GM19324 (cell line): ENCODE measurements around the gene MCMBP.
"Not testable (repeated sequence)": the region's sequence is repeated elsewhere in the genome, so short reads cannot be mapped to it uniquely, and the experiment has no call there.

Experiments used
- ATAC-seq: cut with Tn5 transposase; IDR thresholded peaks from one replicate; pipeline ENCODE4 v1.9.1; 2021; ENCODE audit warnings: mild to moderate bottlenecking, moderate library complexity; ENCODE audit not compliant: unreplicated experiment, low FRiP score

The MCMBP gene

DNA sequence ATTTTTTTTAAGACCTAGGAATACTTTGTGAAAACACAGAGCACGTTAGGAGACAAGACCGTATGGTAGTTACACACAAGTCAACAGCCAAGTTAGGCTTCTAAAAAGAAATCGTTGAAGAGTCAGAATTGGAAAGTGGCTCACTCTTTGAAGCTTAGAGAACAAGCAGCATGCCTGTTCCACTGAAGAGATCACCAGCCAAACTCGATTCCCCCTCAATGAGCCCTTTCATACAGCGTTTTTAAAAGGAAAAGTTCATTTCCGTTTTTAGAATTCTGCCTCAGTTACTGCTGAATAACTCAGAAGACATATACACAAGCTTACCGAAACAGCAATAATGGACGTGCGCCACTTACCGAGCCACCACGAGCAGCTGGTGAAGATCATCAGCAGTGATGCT lies 41.0 kb downstream of the MCMBP start:
- ATAC-seq, result no peak

DNA sequence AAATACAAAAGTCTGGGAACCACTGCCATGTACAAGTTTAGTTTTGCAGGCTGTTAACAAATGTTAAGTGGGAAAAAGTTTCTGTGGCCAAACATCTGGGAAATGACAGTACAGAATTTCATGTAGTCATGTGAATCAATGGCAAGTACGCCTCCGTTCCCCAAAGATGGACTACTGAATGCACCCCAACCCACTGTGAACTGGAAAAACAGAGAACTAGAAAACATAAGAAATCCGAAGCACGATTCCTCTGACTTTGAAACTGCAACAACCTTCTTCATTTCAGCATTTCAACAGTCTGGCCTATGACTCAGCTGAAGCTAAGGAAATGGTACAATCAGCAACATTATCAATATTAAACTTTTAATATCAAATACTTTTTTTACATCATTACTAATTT lies 41.8 kb downstream of the MCMBP start:
- no peak for ATAC-seq

DNA sequence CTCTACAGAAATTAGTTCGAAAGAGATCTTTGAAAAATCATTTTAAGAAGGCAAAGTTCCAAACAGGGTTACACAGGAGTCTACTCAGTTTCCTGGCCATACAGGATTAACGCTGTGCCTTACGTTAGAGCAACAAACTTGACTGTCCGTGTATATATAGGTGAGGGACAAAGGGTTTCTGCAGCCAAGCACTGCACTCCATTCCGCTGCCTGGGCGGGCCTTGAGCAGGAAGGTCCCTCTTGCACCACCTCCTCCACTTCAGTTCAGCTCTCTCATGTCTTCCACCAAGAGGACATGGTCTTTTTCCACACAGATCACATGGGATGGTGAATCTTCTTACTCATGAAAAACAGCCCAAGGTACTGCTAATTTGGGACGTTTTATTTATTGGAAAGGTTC lies 43.2 kb downstream of the MCMBP start:
- no peak for ATAC-seq

DNA sequence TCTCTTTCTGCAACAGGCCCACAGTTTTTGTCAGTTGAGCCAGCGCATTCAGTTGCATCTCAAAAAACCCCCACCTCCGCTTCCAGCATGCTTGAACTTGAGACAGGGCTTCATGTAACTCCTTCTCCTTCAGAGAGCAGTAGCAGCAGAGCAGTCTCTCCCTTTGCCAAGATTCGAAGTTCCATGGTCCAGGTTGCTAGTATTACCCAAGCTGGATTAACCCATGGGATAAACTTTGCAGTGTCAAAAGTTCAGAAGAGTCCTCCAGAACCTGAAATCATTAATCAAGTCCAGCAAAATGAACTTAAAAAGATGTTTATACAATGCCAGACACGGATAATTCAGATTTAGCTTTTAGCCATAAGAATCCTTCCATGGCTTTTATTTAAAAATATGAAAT lies 45.2 kb downstream of the MCMBP start:
- no peak for ATAC-seq

DNA sequence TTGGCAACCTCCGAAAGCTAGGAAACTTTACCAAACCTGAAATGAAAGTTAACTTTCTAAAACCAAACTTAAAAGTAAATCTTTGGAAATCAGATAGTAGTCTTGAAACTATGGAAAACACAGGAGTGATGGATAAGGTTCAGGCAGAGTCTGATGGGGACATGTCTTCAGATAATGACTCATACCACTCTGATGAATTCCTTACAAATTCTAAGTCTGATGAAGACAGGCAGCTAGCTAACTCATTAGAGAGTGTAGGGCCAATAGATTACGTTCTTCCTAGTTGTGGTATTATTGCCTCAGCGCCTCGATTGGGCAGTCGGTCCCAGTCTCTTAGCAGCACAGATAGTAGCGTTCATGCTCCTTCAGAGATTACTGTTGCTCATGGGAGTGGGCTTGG lies 45.9 kb downstream of the MCMBP start:
- no peak for ATAC-seq

DNA sequence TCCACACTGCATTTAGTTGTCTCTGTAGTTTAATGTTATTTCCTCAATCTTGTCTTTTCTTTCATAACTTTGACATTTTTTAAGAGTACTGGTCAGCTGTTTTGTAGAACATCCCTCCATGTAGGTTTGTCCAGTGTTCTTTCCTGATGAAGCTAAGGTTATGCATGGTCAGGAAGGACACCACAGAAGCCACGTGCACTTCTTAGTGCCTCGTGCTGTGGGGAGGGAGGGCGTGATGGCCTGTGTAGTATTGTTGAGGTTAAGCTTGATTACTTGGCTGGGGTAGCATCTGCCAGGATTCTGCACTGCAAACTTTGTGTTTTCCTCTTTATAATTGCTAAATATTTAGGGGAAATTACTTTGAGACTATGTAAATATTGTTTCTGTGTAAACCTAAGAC lies 48.3 kb downstream of the MCMBP start:
- no peak for ATAC-seq

DNA sequence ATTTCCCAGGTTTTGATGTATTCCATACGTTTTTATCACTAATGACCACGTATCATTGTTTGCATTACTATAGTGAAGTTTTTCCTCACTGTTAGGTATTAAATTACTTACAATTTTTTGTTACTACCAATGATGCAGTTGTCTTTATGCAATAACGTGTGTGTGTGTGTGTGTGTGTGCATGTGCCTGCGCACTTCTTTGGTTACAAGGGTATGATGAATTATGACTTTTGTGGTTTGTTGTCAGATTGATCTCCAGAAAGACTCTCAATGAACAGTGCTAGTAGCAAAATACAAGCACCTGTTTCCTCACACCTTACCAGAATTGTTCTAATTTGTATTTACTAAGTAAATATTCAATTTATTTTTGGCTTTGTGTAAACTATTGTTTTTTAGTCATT lies 51.5 kb downstream of the MCMBP start:
- no peak for ATAC-seq

DNA sequence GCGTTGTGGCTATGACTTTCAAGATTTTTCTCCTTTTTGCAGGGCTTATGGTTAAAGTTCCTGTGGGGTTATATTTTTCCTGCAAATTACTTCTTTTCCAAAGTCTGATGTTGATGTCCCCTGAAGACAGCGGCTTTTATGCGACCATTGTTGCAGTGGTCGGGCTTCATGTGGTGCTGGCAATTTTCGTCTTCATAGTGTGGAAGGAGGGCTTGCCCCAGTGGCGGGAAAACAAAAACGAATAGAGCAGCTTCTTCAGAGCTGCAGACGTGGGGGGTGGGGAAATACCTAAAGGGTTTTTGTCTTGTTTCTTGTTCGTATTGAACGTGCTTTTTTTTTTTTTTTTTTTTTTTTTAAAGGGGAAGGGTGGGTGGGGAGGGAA lies 53.8 kb downstream of the MCMBP start:
- no peak for ATAC-seq

DNA sequence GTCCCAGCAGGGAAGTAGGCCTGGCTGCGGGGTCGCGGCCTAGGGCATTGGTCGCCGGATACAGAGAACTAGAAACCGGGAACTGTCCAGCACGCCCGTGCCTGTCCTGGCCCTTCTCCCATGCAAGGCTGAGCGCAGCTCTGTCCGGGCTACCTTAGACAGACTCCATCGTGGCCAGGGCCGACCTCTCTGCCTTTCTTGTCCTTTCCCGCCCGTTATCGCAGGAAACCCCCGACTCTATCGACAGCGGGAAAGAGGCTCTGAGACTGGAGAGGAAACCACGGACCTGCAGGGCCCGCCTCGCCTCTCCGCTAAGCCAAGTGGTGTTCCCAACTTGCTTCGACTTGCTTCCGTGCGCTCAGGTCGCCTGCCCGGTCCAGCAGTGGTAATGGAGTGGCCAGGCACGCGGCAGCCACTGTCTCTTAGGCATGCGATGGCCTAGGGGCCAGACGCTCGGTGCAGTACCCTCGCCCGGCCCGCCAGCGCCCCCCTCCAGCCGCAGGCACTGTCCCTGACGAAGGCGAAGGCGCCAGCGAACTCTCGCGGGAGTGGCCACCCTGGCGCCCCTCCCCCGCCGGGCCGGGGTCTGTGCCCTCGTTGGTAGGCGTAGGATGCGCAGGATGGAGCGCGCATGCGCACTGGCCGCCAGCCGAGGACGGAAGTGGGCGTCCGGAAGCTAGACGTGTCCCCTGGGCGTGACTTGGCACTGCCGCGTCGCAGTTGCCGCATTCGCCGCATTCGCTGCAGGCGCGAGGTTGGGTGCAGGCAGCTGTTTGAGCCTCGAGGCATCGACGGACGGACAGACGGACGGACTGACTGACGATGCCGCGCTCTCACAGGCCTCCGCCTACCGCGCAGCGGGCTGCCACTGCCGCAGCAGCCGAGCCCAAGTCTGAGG lies 54.4 kb downstream of the MCMBP start:
- ATAC-seq, result no peak

DNA sequence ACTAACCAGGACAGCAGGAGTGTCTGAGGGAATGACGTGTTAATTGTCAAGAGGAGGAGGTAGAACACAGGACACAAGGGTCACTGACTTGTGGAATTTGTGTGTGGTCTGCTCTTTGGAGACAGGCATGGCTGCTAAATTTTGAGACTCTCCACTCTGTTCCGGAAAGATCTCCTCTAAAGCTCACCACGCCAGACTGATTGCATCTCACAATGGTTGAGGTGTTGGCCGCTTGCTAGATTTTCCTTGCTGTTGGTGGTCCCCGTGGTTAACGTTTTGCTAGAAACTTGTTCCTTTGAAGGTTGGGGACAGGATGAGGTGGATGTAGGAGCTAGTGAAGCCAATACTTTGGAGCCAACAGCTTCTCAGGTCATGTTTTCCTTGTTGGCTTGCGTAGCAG lies 57.0 kb downstream of the MCMBP start:
- ATAC-seq, result no peak

DNA sequence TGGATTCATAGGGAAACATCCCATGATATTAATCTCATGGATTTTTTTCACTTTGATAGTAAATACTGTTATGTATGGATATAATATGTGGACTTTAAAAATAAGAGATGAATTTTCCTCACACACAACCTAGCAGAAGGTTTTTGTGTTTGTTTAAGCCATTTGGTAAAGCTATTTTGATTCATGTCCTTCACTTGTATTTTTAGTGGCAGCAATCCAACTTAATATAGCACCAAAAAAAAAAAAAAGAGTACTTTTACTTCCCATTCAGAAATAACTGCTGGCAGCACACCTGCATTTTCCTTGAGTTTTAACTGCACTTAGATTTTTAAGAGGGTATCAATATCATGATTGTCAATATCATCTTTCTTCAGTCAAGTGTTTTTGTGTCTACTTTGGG lies 60.0 kb downstream of the MCMBP start:
- ATAC-seq, result no peak

DNA sequence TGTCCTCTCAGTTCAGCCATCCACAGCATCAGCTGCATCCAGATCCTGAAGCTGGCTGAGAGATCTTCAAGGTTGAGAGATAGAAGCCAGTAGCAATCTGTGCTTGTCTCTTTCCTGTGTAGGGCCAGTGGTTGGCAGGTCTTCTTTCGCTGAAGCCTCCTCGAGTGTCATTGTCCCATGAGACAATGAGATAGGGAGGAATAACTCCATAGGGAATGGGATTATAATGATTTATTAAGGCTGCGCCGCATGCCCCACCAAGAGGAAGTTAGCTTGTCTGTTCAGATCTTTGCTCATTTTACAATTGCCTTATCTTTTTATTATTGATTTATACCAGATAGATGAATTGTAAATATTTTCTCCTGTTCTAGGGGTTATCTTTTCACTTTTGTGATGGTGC lies 61.5 kb downstream of the MCMBP start:
- no peak for ATAC-seq

DNA sequence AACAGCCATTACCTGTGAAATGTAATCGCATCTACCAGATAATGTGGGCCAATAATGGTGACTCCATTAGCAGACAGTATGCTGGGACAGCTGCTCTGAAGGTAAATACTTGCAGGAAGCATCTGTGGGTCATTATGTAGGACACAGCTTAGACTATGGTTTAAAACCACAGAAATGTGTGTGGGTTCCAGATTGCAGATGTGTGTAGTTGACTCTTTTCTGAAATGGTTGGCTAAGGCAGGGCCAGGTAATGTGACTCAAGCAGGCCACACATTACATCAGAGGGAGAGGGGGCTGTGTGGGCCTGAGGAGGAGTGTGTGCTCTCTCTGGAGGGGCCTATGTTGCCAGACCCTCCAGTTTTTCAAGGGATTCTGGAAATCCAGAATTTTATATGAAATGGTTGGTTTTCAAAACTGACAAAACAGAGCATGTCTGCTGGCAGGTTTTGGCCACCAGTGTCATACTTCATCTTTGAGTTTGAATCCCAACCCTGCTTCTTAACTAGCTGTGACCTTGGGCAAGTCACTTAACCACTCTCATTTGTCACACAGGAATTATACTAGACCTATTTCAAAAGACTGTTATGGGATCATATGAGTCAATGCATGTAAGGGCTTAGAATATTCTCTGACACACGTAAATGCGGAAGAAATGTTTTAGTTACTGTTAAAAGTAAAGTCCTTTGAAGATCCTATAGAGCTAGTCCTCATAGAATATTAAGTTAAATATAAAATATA lies 64.5 kb downstream of the MCMBP start:
- no peak for ATAC-seq

DNA sequence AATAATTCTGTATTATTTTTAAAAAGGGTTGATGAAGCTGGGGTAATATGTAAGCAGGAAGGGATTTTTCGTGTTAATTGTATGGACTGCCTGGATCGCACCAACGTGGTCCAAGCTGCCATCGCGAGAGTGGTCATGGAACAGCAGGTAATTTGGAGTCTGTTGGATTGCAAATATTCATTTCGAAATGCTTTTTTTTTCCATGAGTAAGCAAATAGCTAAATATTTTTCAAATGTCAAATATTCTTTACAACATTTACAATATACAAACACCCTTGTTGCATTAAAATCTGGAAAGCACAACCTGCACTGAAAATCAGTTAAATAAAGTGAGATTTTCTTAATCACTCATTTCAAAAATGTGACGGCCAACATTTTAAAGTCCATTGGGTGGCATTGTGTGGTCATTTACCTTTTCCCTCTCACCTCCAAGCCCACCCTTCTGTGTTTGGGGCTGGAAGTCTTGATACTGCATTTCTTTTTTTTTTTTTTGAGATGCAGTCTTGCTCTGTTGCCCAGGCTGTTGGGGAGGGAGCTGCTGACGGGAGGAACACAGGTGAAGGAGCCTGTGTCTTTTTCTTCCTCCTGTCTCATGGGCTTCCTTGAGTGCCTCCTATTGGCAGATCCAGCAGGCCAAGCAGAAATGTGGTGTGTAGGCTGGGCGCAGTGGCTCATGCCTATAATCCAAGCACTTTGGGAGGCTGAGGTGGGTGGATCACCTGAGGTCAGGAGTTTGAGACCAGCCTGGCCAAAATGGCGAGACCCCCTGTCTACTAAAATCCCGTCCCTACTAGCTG lies 66.1 kb downstream of the MCMBP start:
- no peak for ATAC-seq

DNA sequence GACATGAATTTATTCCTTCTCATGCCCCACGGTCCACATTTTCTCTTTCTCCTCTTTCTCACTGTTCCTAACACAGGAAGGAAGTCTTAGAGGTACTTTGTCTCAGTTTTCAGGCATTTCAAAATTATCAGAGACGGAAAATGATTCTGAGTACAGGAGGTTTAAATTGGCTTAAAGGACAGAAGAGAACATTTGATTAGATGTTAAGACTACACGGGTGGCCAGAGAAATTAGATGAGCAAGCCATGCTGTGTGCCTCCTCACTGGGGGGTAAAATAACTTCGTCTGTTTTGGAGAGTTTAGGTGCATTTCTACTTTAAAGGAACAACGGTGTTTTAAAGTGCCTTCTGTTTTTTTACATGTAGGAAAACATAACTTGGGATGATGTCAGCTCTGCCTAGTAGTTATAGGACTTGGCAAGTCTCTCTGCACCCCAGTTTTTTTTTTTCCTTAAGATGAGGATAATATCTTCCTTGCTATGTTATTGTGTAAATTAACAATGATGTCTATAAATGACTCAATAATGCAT lies 66.9 kb downstream of the MCMBP start:
- no peak for ATAC-seq

DNA sequence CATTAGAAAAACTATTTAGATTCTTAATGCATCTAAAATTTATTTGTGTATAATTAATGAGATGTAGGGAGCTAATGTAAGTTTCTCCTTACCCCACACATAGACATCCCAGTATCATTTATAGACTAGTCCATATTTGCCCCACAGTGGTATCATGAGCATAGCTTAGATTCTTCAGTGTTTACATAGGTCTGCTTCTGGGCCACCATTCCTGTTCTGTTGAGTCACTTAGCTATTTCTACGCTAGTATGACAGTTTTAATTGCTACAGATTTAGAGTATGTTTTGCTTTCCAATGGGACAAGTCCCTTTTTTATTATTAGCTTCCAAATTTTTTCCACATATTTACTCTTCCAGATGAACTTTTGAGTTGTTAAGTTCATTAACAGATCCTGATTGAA lies 69.4 kb downstream of the MCMBP start:
- no peak for ATAC-seq

DNA sequence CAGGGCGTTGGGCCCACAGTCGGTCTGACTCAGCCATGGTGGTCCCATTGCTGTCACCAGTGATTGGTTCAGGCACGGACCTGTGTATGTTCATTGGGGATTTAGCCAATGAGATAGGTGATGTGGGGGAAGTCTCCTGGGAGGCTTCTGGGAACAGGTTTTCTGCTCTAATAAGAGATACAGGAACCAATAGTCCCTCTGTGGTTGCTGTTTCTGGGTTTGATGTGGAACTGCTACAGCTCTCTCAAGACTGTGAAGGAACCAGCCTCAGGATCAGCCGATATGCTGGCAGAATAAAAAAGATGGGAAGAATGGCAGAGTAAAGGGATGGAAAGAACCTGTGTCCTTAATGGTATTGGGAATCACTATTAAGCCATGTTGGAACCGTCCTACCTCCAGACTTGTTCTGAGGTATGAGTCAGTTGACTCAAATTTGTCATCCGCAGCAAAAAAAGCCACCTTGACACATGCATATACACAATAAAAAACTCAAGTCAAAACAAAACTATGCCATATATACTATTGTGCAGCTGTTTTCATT lies 70.6 kb downstream of the MCMBP start:
- no peak for ATAC-seq

DNA sequence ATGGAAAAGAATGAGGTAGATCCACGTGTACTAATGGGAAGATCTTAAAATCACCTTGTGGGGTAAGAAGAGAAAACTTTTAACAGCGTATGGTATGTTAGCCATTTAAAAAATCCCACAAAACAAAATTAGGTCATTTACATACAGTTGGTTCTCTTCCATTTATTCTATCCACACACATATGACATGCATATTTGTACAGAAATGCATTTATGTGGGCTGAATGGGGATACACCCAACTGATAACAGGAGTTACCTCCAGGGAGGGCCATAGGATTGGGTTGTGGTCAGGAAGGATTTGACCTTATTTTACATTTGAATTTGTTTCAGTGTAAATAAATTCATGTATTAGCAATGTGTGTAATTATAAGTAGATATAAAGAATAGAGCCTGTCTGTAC lies 71.5 kb downstream of the MCMBP start:
- no peak for ATAC-seq

DNA sequence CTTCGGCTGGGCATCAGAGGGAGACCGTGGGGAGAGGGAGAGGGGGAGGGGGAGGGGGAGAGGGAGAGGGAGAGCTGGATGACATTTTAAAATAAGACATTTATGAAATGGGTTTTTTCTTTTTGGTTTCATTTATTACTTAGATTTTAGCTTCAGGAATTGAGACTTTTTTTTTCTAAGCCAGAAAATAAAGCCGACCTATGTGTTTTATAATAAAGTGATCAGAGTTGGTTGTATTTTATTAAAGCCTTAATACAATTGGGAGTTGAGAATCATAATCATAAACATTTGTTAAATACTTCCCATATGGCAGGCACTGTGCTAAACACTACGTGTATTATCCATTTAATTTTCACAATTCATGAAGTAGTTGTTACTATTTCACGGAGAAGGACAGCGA lies 76.6 kb downstream of the MCMBP start:
- no peak for ATAC-seq

DNA sequence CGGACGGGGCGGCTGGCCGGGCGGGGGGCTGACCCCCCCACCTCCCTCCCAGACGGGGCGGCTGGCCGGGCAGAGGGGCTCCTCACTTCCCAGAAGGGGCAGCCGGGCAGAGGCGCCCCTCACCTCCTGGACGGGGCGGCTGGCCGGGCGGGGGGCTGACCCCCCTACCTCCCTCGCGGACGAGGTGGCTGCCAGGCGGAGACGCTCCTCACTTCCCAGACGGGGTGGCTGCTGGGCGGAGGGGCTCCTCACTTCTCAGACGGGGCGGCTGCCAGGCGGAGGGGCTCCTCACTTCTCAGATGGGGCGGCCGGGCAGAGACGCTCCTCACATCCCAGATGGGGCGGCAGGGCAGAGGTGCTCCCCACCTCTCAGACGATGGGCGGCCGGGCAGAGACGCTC lies 77.5 kb downstream of the MCMBP start:
- ATAC-seq, result not testable (repeated sequence)
